Caki2 (cell line): ENCODE data around the gene DPH3. TPM values are rescaled to one million over a fixed set of nuclear protein-coding genes. Genes with fewer than 3 reads are reported as not detected.

ENCODE experiments used
- DNase-seq: peaks from one replicate; pipeline ENCODE4 v3.0.0-alpha.2; 2015; ENCODE audit warnings: low read depth
- in situ Hi-C: cut with HindIII; loops from 2 replicates; pipeline ENCODE4 v1.10.0; 2016; ENCODE audit warnings: low sequenced_read_pairs, low pct_unique_long_range_greater_than_20kb, mixed read lengths
- total RNA-seq: library from RNA; depleted of rRNA; stranded (reverse); fragments of >200 nt; shearing (Covaris generic); gene quantifications from 2 replicates; pipeline ENCODE4 v1.2.3, GENCODE V29; 2014; ENCODE audit warnings: low replicate concordance

DPH3 gene
- total RNA-seq, 1 experiment from 2014 or later: 4.4 TPM

DNA sequence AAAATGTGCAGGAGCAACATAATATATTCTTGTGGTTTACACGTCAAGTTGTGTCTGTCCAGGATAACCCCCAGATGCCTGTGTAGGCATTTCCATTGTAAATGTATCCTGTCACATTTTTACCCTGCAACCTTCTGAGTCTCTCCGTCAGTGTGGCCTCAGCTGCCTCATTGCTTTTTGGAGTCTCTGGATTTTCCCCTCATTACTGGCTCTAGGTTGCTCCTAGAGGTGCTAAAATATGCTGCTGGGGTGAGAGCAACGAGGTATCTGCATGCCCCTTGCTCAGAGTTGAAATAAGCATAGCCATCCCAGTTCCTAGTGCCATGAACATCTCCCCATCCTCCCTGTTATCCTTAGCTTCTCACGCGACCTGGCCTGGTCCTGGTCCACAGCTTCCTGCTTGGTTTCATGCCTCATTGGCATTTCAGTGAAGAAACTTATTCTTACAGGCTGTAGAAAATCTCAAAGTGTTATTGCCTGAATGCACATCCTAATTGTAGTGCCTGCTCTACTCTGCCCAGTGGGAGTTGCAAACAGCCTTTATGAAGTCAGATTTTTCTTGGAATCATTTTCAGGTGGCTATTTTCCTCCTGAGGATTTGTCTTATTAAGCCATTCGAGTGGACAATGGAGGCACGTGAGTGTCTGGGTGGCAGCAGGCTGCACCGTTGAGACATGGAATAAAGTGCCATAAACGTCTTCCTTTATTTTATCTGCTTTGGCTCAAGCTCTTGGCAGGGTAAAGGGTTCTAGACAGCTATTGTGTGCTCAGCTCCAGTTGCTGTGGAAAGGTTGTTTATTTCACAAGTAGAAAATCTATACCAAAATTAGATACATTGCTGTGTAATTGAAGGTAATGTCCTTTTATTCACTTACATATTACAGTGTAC is 33.5 kb upstream of the DPH3 start:
- DNase-seq: no peak
- in situ Hi-C loops: no loop called here

DNA sequence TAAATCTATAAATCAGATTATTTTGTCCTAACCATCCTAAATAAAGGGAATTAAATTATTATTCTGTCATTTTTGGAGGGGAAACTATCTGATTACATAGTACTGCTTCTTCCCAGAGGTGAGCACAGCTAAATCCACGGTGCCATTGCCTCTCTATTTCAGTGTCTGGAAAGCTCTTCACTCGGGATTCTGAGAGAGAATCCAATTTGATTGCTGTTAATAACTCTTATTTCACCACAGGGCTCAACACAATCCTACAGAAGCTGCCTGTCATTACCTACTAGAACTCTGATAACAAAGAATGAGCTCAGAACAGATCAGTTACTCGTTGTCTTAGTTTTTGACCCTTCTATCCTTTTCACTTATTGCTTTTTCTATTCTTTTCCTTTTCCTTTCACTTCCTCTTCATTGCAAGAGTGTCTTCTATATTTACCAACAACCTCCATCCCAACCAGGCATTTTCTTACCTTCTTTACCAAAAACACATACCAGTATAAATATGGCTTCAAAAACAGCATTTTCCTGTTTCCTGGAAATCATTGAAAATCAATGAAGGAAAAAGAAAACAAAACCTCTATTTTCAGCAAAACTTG is 30.7 kb upstream of the DPH3 start:
- in situ Hi-C loops: no loop called here
- no peak for DNase-seq

DNA sequence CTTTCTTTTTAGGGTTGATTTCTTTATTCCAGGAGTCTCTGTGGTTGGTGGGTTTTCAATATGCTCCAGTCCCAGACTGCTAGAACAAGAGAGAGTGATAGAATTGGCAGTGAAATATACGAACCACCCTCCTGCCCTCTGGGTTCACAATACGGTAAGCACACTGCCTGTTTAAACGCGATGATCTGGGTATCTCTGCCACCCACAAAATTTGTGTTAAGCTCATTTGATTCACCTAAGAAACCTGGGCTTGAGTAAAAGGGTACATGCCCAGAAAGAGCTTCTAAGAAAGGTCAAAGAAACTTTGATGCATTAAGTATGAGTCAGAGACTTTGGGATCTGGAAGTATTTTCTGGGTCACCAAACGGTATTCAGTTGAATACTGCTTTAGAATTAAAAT is 30.1 kb upstream of the DPH3 start:
- in situ Hi-C loops: no loop called here
- no peak for DNase-seq

DNA sequence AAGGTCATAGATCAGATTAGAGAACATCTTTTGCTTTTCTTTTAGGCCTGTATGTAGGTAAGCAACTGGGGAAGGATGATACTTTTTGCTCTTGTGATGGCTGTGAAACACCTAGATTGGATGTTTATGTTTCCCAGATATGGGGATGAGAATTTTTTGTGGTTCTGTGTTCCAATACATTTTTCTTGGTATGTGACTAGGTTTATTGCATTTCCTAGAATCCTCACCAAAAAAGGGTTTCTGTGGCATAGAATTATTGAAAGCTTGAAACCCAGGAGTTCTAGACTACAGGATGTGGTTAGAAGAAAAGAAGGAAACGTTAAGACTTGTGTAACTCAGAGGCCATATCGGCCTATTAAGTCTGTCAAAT is 26.1 kb upstream of the DPH3 start:
- DNase-seq: no peak
- in situ Hi-C loops: no loop called here

DNA sequence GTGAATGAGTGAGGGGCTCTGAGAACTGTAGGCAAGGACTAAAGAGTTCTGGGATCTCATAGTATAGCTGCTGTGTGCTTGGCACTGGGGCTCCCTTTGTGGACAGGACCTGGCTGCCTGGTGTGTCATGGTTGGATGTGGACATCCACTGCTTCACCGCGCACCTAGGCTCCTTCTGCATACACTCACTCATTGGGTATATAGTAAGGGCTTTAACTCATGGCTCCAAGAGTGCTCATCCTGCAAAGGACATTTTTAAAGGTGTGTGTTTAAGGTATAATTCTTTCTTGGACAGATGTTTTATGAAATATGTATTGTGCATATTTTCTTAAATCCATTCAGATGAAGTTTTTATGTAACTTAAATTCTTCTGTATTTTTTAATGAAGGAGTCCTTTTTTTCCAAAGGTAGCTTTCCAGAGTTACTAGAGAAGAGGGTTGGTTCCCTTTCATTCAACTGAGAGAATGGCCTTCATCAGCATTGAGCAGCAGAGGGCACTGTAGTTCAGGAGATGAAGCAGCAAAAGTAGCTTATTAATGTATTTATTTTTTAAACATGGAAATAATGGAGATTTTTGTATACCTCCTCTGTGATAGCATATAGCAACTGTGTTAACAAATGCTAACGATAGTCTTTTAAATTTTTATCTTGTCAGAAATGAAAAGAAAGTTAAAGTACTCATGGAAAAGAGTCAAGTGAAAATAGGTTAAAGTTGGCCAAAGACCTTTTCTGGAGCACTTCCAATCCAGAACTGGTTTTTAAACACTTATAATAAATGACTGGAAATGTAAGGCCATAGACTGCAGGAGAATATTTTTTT is 25.5 kb upstream of the DPH3 start:
- in situ Hi-C loops: no loop called here
- no peak for DNase-seq

DNA sequence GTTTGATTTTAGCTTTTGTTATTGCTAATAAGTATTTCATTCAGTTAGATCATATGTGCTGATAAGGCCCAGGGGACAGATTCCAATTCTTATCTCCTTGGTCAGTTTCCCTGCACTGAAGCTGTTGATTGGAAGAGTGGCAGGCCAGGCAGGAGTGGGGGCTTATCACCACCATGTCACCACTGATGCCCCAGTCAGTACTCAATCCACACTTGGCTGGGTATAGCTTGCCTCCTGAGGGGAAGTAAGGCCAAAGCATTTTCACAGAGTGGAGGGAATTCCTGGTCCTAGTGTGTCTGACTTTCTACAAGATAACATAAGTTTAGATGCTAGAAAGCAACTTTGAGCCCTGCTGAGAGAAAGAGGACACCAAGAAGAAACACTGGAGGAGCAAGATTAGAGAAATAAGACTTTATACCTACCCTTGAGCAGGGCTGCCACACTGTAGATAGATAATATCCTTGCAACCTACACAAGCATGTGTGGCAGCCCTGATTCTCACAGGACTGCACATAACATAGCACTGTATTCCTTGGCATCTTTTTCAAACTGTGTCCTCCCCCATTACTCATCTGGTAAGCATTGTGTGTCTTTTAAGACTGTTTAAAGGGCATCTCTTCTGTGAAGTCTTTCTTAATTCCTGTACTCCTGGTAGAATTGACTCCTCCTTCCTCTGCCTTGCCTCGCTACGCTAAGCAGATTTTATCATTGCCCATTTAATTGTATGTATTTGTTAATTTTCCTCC is 24.6 kb upstream of the DPH3 start:
- in situ Hi-C loops: no loop called here
- no peak for DNase-seq

DNA sequence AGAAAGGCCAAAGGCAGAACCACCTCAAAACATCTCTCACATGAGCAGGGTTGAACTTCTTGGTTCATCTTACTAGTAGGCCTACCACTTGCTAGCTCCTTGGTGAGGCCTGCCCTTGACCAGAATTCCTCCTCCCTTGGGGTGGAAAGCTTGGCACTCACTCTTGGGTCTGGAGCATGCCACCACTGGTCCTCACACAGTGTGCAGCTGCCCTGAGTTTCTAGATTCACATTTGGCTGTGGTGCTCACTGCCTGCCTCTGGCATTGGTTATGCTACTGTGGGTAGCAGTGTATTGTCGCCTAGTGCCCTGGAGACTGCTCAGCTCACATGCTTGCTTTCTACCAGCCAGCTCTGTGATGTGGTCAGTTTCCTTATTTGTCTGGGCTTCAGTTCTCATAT is 23.9 kb upstream of the DPH3 start:
- in situ Hi-C loops: no loop called here
- no peak for DNase-seq

DNA sequence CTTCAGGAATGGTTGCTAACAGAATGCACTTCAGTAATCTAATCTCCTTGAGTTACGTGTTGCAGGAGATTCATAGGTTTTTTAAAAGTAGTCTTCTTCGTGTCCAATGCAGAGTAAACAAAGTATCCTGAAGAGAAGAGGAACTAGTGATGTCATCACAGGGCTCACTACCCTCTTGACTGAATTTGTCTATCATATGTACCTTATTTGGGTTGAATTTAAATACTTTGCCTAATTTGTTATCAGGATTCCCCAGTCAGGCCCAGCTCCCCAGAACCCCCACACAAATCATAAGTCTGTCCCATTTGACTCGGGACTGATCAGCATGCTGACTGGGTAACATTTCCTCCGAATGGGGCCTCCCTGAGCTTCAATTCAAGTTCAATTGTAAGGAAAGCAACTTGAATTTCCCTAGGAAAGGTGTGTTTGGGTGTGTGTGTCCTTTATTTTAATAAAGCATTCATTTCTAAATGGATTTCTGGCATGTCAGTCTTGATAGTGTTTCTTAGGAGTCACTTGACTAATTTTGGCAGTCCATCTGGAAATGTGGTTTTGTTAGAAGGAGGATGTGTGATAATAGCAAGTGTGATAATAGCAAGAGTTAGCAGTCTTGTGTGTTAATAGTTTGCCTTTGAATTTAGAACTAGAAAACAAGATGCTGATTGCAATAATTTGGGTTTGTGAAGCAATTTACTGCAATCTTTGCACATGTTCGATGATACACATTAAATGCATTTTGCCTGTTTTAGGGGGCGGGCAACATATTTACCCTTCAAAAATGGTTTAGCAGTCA is 22.2 kb upstream of the DPH3 start:
- no peak for DNase-seq
- in situ Hi-C loops: no loop called here

DNA sequence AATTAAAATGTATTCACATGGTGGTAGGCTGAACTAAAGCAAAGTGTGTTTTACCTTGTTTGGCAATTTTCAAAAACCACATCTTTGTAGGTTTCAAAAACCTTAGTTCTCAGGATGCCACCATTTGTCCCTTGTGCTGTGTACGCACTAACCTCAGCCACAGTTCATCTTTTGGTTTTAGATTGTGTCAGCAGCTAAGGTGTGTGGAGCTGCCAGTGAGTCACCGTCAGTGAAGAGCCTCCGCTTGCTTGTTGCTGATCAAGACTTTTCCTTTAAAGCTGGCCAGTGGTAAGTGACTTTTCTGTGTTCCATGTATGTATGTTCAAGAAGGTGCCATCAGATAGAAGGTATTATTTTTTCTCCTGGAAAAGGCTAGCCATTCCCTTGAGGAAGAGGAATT is 21.4 kb upstream of the DPH3 start:
- in situ Hi-C loops: no loop called here
- no peak for DNase-seq

DNA sequence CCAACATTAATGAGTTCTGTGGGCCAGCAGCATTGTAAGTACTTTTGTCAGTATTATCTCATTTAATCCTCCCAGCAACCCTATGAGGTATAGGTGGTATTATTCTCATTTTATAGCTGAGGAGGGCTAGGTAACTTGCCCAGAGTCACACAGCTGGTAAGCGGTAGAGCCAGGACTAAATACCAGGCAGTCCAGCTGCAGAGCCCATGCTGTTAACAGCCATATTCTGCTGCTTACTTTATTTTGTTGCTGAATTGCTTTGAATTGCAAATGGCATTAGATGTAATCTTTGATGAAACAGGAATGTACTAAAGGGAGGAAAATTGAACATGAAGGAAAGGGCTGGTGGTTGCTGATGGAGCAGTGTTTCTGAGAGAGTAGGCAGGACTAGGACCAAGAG is 19.9 kb upstream of the DPH3 start:
- in situ Hi-C loops: no loop called here
- DNase-seq: no peak

DNA sequence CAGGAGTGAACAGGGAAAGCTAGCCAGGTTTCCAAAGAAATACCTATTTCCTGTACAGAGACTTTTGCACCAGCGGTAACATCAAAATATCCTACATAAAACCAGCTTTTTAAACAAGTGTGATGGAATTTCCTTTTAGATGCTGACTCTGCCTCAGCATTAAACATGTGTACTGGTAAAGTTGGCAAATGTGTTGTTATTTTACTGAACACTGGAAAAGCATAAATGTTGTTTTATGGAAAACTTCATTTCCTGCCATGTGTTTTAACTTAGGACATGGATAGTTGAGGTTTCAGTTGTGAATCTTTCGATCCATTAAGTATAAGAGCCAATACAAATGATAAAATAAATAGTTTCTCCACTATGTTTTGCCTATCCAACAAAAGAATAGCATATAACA is 15.9 kb upstream of the DPH3 start:
- no peak for DNase-seq
- in situ Hi-C loops: no loop called here

DNA sequence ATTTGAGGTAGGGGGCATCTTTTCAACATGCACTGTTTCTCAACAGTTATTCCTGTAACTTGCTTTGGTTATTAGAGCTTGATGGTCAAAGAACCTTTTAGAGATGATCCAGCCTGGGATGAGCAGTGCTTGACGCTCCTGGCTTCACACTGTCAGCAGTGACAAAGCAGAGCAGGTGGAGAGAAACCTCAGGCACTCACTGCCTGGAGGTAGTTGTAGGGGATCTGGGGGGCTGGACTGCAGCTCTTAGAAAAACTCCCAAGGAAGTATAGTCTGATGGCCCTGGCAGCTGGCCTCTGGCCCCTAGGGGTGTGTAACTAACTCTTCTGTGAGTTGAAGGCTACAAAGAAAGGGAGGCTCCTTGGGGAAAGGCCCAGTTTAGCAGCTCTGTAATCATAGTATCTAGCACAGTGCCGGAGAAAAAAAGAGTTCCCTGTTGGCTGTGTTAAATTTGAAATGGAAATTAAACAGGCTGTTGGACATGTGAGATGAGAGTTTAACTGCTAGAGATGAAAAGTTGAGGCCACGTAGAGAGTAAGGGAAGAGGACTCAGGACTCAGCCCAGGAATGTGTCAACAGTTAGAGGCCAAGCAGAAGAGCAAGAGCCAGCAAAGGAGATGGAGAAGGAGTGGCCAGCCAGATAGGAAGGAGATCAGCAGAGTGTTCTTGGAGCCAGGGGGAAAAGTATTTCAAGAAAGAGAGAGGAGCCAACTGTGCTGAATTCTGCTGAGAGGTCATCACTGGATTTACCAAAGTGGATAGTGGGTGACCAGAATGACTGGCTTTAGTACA is 14.5 kb upstream of the DPH3 start:
- in situ Hi-C loops: no loop called here
- no peak for DNase-seq

DNA sequence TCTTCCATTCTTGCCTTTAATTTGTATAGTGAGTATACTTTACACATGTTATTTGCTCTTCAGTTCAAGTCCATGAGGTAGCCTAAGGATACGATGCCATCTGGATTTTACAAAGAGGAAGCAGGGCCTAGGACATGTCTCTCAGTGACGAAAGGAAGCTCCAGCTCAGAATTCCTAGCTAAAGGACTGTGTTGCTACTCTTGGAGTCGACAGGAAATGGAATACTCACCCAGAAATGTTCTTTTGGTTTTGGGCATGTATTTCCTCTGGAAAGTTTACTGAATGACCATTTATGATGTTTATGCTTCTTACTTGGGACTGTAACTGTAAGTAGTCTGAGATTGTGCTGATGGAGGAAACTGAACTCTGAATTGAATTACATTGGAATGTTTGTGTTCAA is 12.7 kb upstream of the DPH3 start:
- DNase-seq: no peak
- in situ Hi-C loops: no loop called here

DNA sequence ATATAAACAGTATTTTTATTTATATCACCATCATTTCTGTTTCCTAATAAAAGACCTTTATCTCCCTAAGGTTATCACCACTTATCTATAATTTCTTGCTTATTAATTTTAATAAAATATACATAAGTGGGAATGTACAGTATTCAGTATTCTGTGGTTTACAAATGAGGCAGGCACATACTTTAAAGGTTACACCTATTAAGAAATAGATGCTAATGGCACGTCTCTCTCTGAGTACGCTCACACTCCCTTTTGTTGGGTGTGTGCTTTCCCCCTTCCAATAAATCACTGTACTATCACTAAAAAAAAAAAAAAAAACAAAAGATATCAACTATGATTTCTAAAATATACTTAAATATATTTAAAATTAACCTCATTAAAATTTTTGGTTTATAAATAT is 9.1 kb upstream of the DPH3 start:
- in situ Hi-C loops: no loop called here
- no peak for DNase-seq

DNA sequence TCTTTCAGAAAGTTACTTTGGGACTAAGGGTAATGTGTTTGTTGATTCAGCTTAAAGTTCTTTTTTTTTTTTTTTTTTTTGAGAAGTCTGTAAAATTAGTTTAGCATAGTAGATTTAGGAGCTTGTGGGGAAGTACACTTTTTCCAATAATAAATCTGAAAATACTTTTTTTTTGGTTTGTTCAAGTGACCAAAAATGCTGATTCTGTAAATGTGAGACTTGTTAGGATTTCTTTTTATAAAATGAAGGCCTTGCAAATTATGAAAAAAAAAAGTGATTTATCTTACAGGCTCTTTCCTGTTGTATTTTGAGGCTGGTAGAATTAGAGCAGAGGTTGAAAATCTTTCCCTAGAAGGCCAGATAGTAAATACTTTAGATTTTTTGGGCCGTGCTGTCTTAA is 7.8 kb upstream of the DPH3 start:
- no peak for DNase-seq
- in situ Hi-C loops: no loop called here

DNA sequence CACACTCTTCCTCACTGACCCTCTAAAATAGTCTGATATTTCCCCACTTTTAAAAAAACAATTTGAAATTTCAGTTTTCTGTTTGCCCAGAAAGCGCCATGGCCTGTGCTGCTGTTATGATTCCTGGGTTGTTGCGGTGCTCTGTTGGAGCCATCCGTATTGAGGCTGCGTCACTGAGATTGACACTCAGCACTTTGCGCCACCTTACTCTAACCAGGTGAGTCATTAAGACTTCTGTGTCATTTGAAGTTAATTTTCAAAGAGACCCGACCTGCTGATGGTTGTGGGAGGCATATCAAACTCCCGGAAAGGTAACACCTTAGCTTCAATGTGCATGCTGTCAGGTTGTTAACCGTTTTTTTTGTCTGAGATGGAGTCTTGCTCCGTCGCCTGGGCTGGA is 6.1 kb upstream of the DPH3 start:
- DNase-seq: no peak
- in situ Hi-C loops: no loop called here

DNA sequence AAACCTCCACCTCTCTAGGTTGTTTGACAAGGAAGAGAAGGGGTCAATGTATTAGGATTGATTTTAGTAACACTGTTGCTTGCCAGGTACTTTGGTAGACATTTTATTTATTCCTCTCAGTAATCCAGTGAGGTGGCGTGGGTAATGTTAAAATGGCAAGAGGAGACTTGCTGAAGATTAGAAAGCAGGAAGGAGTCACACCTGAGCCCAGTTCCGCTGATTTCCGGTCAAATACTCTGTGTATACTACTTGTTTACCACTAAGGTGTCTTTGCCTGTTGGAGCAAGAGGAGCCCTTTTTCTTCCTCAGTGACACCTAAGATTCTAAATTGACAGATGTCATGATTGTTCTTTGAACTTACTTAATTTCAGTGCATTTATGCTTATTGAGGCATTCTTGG is 2.0 kb upstream of the DPH3 start:
- in situ Hi-C loops: no loop called here
- DNase-seq: no peak
